HG03045 (cell line): Measurements from ENCODE around the gene SLC39A8.
A peak's percentile ranks its signal among the peaks of the same experiment; 100 is the strongest.

Source experiments
- ATAC-seq: cut with Tn5 transposase; IDR thresholded peaks from one replicate; pipeline ENCODE4 v1.9.1; 2021; ENCODE audit warnings: mild to moderate bottlenecking, moderate library complexity; ENCODE audit not compliant: unreplicated experiment

SLC39A8 gene

GRCh38 chr4:102341201-102341600, 4.1 kb downstream of the SLC39A8 start:
- no peak for ATAC-seq

- ATAC-seq: no peak
These were observed 6.3 kb downstream of the SLC39A8 start for GRCh38 chr4:102339018-102339417.

- no peak for ATAC-seq
These were observed 6.9 kb downstream of the SLC39A8 start for GRCh38 chr4:102338405-102338804.

- no peak for ATAC-seq
These were observed 9.7 kb downstream of the SLC39A8 start for GRCh38 chr4:102335616-102336015.

GRCh38 chr4:102334624-102335023, 10.7 kb downstream of the SLC39A8 start:
- ATAC-seq: no peak

GRCh38 chr4:102333787-102334186, 11.5 kb downstream of the SLC39A8 start:
- ATAC-seq: no peak

- no peak for ATAC-seq
These were observed 17.2 kb downstream of the SLC39A8 start for GRCh38 chr4:102328045-102328444.

GRCh38 chr4:102326951-102327350, 18.3 kb downstream of the SLC39A8 start:
- no peak for ATAC-seq

GRCh38 chr4:102324730-102325129, 20.6 kb downstream of the SLC39A8 start:
- ATAC-seq: no peak

GRCh38 chr4:102322736-102323135, 22.5 kb downstream of the SLC39A8 start:
- no peak for ATAC-seq

GRCh38 chr4:102321260-102321995, 23.9 kb downstream of the SLC39A8 start:
- peak; percentile 89 for ATAC-seq

GRCh38 chr4:102319594-102319993, 25.7 kb downstream of the SLC39A8 start:
- ATAC-seq: no peak

- no peak for ATAC-seq
These were observed 26.8 kb downstream of the SLC39A8 start for GRCh38 chr4:102318526-102318925.

- ATAC-seq: no peak
These were observed 27.2 kb downstream of the SLC39A8 start for GRCh38 chr4:102318105-102318504.

- no peak for ATAC-seq
These were observed 27.8 kb downstream of the SLC39A8 start for GRCh38 chr4:102317459-102317858.

GRCh38 chr4:102316585-102316984, 28.7 kb downstream of the SLC39A8 start:
- ATAC-seq: no peak

GRCh38 chr4:102315532-102315931, 29.8 kb downstream of the SLC39A8 start:
- no peak for ATAC-seq

- ATAC-seq: no peak
These were observed 32.9 kb downstream of the SLC39A8 start for GRCh38 chr4:102312417-102312816.

GRCh38 chr4:102311912-102312311, 33.4 kb downstream of the SLC39A8 start:
- ATAC-seq: no peak

- ATAC-seq: no peak
These were observed 33.9 kb downstream of the SLC39A8 start for GRCh38 chr4:102311407-102311806.

- no peak for ATAC-seq
These were observed 37.1 kb downstream of the SLC39A8 start for GRCh38 chr4:102308032-102308799.

- ATAC-seq: no peak
These were observed 39.6 kb downstream of the SLC39A8 start for GRCh38 chr4:102305666-102306065.
